K562 (cell line): ENCODE results near the gene NDUFC2. TPM values are rescaled to one million over a fixed set of nuclear protein-coding genes. Genes with fewer than 3 reads are reported as not detected.

ENCODE experiments used
- ASH1L ChIP-seq: fragments of 450-650 bp; IDR thresholded peaks from 2 replicates; pipeline ENCODE4 v1.6.1; 2018; ENCODE audit warnings: borderline replicate concordance, mild to moderate bottlenecking, low read depth; ENCODE audit not compliant: partially characterized antibody
- BRF1 ChIP-seq: IDR thresholded peaks from 3 replicates; pipeline ENCODE4 v1.6.1; 2011; ENCODE audit warnings: borderline replicate concordance, mild to moderate bottlenecking; ENCODE audit not compliant: insufficient read length; ENCODE audit errors: extremely low read depth
- CBFA2T3 ChIP-seq: fragments of 450-650 bp; IDR thresholded peaks from 2 replicates; pipeline ENCODE4 v1.6.1; 2017
- CC2D1A ChIP-seq: fragments of 450-650 bp; IDR thresholded peaks from 2 replicates; pipeline ENCODE4 v1.6.1; 2017; ENCODE audit warnings: mild to moderate bottlenecking
- CEBPG ChIP-seq, 3 experiments: fragments of 200-800 bp in 1 of 3; sonication (Bioruptor generic) in 1 of 3; sonication (generic) in 1 of 3; formaldehyde crosslinking in 1 of 3; IDR thresholded peaks in 2 of 3; conservative IDR thresholded peaks in 1 of 3; 2 replicates each; pipeline versions ENCODE4 v1.6.1 to v1.8.0; 2016 to 2022; ENCODE audit warnings: missing compliant biosample characterization in 2 of 3, missing genetic modification characterization in 2 of 3, mild to moderate bottlenecking in 1 of 3, missing genetic modification reagents in 1 of 3
- CHD1 ChIP-seq: fragments of 200-600 bp; sonication (generic); IDR thresholded peaks from one replicate; pipeline ENCODE4 v1.6.1; 2012; ENCODE audit warnings: mild to moderate bottlenecking, moderate library complexity, low read length, inconsistent platforms
- NFIC ChIP-seq: fragments of 450-650 bp; IDR thresholded peaks from 2 replicates; pipeline ENCODE4 v1.6.1; 2017; ENCODE audit warnings: mild to moderate bottlenecking, inconsistent platforms
- RBM14 ChIP-seq: fragments of 200-400 bp; formaldehyde crosslinking; IDR thresholded peaks from 2 replicates; pipeline ENCODE4 v1.6.1; 2018; ENCODE audit warnings: low read depth, mild to moderate bottlenecking, low read length, moderate library complexity, borderline replicate concordance; ENCODE audit not compliant: insufficient read depth
- SETDB1 ChIP-seq: IDR thresholded peaks from one replicate; pipeline ENCODE4 v1.6.1; 2012; ENCODE audit warnings: low read length, control low read depth, inconsistent platforms
- SIN3A ChIP-seq, 2 experiments: fragments of 150-350 bp in 1 of 2; IDR thresholded peaks; 2 replicates each; pipeline ENCODE4 v1.6.1; 2011 to 2016; ENCODE audit warnings: borderline replicate concordance in 2 of 2, low read depth in 2 of 2, low read length in 2 of 2, mild to moderate bottlenecking in 2 of 2, moderate library complexity in 2 of 2; ENCODE audit not compliant: control insufficient read depth in 1 of 2
- TBP ChIP-seq: optimal IDR thresholded peaks from 2 replicates; pipeline ENCODE3; 2011; ENCODE audit warnings: low read depth, low read length, improper control_type of control experiment
- XRCC4 ChIP-seq: IDR thresholded peaks from one replicate; pipeline ENCODE4 v1.6.1; 2011; ENCODE audit not compliant: insufficient read depth, insufficient read length; ENCODE audit errors: extremely low read depth
- ZBED1 ChIP-seq: IDR thresholded peaks from 2 replicates; pipeline ENCODE4 v1.6.1; 2014
- ZBTB1 ChIP-seq: sonication (generic); formaldehyde crosslinking; IDR thresholded peaks from 2 replicates; pipeline ENCODE4 v1.8.1; 2023; ENCODE audit warnings: missing genetic modification reagents, low read depth, mild to moderate bottlenecking, borderline replicate concordance
- ZNF589 ChIP-seq: fragments of 200-800 bp; sonication (Bioruptor generic); IDR thresholded peaks from 2 replicates; pipeline ENCODE4 v1.6.1; 2016; ENCODE audit warnings: low read depth, missing genetic modification characterization, missing compliant biosample characterization
- polyA plus RNA-seq, 8 experiments: library from polyadenylated mRNA; depleted of rRNA in 4 of 8; stranded (reverse) in 5 of 8; unstranded in 3 of 8; fragments of >200 nt; fragmentation: Nextera tagmentation in 2 of 8; fragmentation: Illumina TruSeq in 1 of 8; extraction: Ambion mirVana in 2 of 8; extraction: Trizol in 1 of 8; gene quantifications; 2 replicates each; pipeline versions ENCODE4 v1.2.1 to v1.2.3, GENCODE V29; 2011 to 2014; ENCODE audit warnings: inconsistent platforms in 1 of 8, missing spikeins in 1 of 8
- total RNA-seq, 7 experiments: library from RNA; depleted of rRNA in 6 of 7; stranded (reverse); fragments of >200 nt in 6 of 7; fragmentation: Illumina TruSeq in 2 of 7; extraction: Trizol in 2 of 7; gene quantifications; 2 replicates each; pipeline versions ENCODE4 v1.2.1 to v1.2.3, GENCODE V29; 2011 to 2021; ENCODE audit warnings: low replicate concordance in 1 of 7
- TF ChIP-seq, protein P1 (sequence below): fragments of 250-450 bp; sonication (Bioruptor Pico); IDR thresholded peaks from 2 replicates; pipeline ENCODE4 v1.5.0; 2021
- TF ChIP-seq, protein P2 (sequence below), 2 experiments: fragments of 450-650 bp in 1 of 2; sonication (generic) in 1 of 2; formaldehyde crosslinking in 1 of 2; IDR thresholded peaks; 2 replicates each; pipeline versions ENCODE4 v1.7.1 to v1.9.0; 2016 to 2022; ENCODE audit warnings: inconsistent platforms in 1 of 2, mild to moderate bottlenecking in 1 of 2, missing genetic modification reagents in 1 of 2

NDUFC2 gene
- total and polyA plus RNA-seq, 9 of the 15 experiments (the other 6 are each of a cell fraction or from before 2014, with no cell fraction given): 168 to 1,119 (median 442) TPM

DNA sequence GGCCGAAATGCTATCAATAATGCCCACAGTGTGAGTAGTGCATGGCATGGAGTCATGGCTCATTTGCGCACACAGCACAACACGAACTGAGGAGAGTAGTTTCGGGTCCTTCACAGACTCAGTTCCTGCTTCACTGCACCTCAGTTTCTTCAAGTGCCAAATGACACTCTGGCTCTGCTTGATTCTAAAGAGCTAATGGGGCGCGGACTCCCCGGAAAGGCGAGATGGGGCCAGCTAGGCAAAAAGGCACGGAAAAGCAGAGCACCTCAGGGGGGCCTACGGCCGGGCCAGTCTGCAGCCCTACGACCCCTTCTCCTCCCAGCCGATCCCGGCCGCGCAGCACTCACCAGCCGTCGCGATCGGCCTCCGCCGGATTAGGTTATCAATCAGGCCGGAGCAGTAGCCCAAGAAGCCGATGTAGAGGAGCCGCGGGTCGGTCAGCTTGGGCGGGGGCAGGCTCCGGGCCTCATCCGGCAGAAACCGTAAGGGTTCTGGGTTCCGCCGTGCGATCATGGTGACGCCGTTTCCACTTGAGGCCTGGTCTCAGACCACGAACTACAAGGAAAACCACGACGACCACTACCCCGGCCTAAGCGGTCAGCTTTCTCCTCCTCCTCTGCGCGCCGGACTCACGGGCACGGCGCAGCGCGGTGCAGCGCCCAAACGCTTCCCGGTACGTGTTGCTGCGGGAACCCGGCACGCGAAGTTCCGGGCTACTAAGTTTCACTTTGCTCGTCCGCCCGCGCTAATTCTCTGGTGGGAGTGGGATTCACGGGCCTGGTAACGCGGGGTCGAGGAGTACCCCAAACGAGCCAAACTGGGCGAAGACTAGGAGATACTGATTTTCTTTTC, at the start of gene NDUFC2 (continued):
- peak; percentile 40 to 87; a peak in 1 of 4 replicates for TF ChIP-seq SIN3A (IDR thresholded peaks at IDR 0.05; ENCODE audit: borderline replicate concordance in 2 of 2, control insufficient read depth in 1 of 2, low read depth in 2 of 2, low read length in 2 of 2)
- TF ChIP-seq CHD1: peak; percentile 37
- TF ChIP-seq, protein P1, sequence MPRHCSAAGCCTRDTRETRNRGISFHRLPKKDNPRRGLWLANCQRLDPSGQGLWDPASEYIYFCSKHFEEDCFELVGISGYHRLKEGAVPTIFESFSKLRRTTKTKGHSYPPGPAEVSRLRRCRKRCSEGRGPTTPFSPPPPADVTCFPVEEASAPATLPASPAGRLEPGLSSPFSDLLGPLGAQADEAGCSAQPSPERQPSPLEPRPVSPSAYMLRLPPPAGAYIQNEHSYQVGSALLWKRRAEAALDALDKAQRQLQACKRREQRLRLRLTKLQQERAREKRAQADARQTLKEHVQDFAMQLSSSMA (CRISPR knock-in tag): peak; percentile 76; the same call in 1 of the 2 replicates
- no peak for TF ChIP-seq XRCC4
- no peak for TF ChIP-seq BRF1
- no peak for TF ChIP-seq SETDB1
- peak; percentile 92 for TF ChIP-seq TBP
- TF ChIP-seq CEBPG (CRISPR knock-in tag; IDR thresholded peaks at IDR 0.05): no peak
- TF ChIP-seq CEBPG (tag; conservative IDR thresholded peaks at IDR 0.05 in 1 of 2, IDR thresholded peaks at IDR 0.05 in 1 of 2): no peak
- TF ChIP-seq, protein P2, sequence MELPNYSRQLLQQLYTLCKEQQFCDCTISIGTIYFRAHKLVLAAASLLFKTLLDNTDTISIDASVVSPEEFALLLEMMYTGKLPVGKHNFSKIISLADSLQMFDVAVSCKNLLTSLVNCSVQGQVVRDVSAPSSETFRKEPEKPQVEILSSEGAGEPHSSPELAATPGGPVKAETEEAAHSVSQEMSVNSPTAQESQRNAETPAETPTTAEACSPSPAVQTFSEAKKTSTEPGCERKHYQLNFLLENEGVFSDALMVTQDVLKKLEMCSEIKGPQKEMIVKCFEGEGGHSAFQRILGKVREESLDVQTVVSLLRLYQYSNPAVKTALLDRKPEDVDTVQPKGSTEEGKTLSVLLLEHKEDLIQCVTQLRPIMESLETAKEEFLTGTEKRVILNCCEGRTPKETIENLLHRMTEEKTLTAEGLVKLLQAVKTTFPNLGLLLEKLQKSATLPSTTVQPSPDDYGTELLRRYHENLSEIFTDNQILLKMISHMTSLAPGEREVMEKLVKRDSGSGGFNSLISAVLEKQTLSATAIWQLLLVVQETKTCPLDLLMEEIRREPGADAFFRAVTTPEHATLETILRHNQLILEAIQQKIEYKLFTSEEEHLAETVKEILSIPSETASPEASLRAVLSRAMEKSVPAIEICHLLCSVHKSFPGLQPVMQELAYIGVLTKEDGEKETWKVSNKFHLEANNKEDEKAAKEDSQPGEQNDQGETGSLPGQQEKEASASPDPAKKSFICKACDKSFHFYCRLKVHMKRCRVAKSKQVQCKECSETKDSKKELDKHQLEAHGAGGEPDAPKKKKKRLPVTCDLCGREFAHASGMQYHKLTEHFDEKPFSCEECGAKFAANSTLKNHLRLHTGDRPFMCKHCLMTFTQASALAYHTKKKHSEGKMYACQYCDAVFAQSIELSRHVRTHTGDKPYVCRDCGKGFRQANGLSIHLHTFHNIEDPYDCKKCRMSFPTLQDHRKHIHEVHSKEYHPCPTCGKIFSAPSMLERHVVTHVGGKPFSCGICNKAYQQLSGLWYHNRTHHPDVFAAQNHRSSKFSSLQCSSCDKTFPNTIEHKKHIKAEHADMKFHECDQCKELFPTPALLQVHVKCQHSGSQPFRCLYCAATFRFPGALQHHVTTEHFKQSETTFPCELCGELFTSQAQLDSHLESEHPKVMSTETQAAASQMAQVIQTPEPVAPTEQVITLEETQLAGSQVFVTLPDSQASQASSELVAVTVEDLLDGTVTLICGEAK (IDR thresholded peaks at IDR 0.05): peak; percentile 92
- TF ChIP-seq, protein P2 (CRISPR knock-in tag; IDR thresholded peaks at IDR 0.05): no peak
- peak; percentile 92 for TF ChIP-seq ZBTB1 (CRISPR knock-in tag)
- TF ChIP-seq ZBED1: peak; percentile 78; the same call in 1 of the 2 replicates
- TF ChIP-seq ASH1L: no peak
- peak; percentile 59 for TF ChIP-seq NFIC
- TF ChIP-seq ZNF589 (CRISPR knock-in tag): no peak; the same call in 1 of the 2 replicates
- 0 out of 2 replicates have a peak, but pooled peaks have one; percentile 18 for TF ChIP-seq CBFA2T3
- no peak for TF ChIP-seq RBM14
- 0 out of 2 replicates have a peak, but pooled peaks have one; percentile 11 for TF ChIP-seq CC2D1A
